K562 (cell line): ENCODE data around the gene YPEL1. TPM values are rescaled to one million over a fixed set of nuclear protein-coding genes. Genes with fewer than 3 reads are reported as not detected.

Experiments
- ARID4B ChIP-seq: sonication (generic); formaldehyde crosslinking; IDR thresholded peaks from 2 replicates; pipeline ENCODE4 v1.8.0; 2022; ENCODE audit warnings: mild to moderate bottlenecking, missing genetic modification reagents
- BMI1 ChIP-seq: fragments of 150-350 bp; IDR thresholded peaks from 2 replicates; pipeline ENCODE4 v1.6.1; 2014; ENCODE audit warnings: low read length
- CEBPG ChIP-seq, 3 experiments: fragments of 200-800 bp in 1 of 3; sonication (Bioruptor generic) in 1 of 3; sonication (generic) in 1 of 3; formaldehyde crosslinking in 1 of 3; IDR thresholded peaks in 2 of 3; conservative IDR thresholded peaks in 1 of 3; 2 replicates each; pipeline versions ENCODE4 v1.6.1 to v1.8.0; 2016 to 2022; ENCODE audit warnings: missing compliant biosample characterization in 2 of 3, missing genetic modification characterization in 2 of 3, mild to moderate bottlenecking in 1 of 3, missing genetic modification reagents in 1 of 3
- FOXA3 ChIP-seq, 2 experiments: fragments of 450-650 bp in 1 of 2; sonication (generic) in 1 of 2; formaldehyde crosslinking; IDR thresholded peaks in 1 of 2; conservative IDR thresholded peaks in 1 of 2; 2 replicates each; pipeline versions ENCODE4 v1.4.0 to v1.8.0; 2020 to 2022; ENCODE audit warnings: mild to moderate bottlenecking in 2 of 2, missing genetic modification reagents in 1 of 2
- GABPB1 ChIP-seq: sonication (generic); formaldehyde crosslinking; IDR thresholded peaks from 2 replicates; pipeline ENCODE4 v1.8.0; 2022; ENCODE audit warnings: mild to moderate bottlenecking, missing genetic modification reagents
- MAX ChIP-seq: sonication (generic); formaldehyde crosslinking; IDR thresholded peaks from 2 replicates; pipeline ENCODE4 v1.9.0; 2022; ENCODE audit warnings: mild to moderate bottlenecking, missing genetic modification reagents
- MCM2 ChIP-seq: fragments of 450-650 bp; IDR thresholded peaks from 2 replicates; pipeline ENCODE4 v1.6.1; 2017; ENCODE audit warnings: low read depth, mild to moderate bottlenecking
- MIER1 ChIP-seq: fragments of 450-650 bp; IDR thresholded peaks from 2 replicates; pipeline ENCODE4 v1.6.1; 2016; ENCODE audit warnings: antibody characterized with exemption, mild to moderate bottlenecking, low read depth
- MYNN ChIP-seq, 2 experiments: sonication (generic); formaldehyde crosslinking in 1 of 2; IDR thresholded peaks; 2 replicates each; pipeline versions ENCODE4 v1.5.0 to v1.6.1; 2016 to 2020; ENCODE audit warnings: antibody characterized with exemption in 1 of 2, missing genetic modification reagents in 1 of 2
- PBX2 ChIP-seq, 2 experiments: IDR thresholded peaks in 1 of 2; conservative IDR thresholded peaks in 1 of 2; 2 replicates each; pipeline ENCODE4 v1.6.1; 2016; ENCODE audit warnings: low read depth in 2 of 2, mild to moderate bottlenecking in 1 of 2, missing compliant biosample characterization in 1 of 2, missing genetic modification characterization in 1 of 2, moderate library complexity in 1 of 2
- PML ChIP-seq: IDR thresholded peaks from 2 replicates; pipeline ENCODE4 v1.6.1; 2012; ENCODE audit warnings: low read length, inconsistent platforms
- POLR2G ChIP-seq: fragments of 200-400 bp; formaldehyde crosslinking; IDR thresholded peaks from 2 replicates; pipeline ENCODE4 v1.6.1; 2017; ENCODE audit warnings: low read depth, mild to moderate bottlenecking, antibody characterized with exemption, low read length, moderate library complexity
- SAFB ChIP-seq: fragments of 200-400 bp; formaldehyde crosslinking; IDR thresholded peaks from 2 replicates; pipeline ENCODE4 v1.6.1; 2017; ENCODE audit warnings: low read depth, low read length, borderline replicate concordance
- TAF15 ChIP-seq: fragments of 200-400 bp; formaldehyde crosslinking; IDR thresholded peaks from 2 replicates; pipeline ENCODE4 v1.6.1; 2017; ENCODE audit warnings: mild to moderate bottlenecking, low read depth, low read length, moderate library complexity
- TFAP4 ChIP-seq: sonication (generic); formaldehyde crosslinking; IDR thresholded peaks from 2 replicates; pipeline ENCODE4 v1.8.0; 2022; ENCODE audit warnings: missing genetic modification reagents, mild to moderate bottlenecking, moderate library complexity, borderline replicate concordance
- USF1 ChIP-seq: sonication (generic); formaldehyde crosslinking; IDR thresholded peaks from 2 replicates; pipeline ENCODE4 v1.9.0; 2022; ENCODE audit warnings: mild to moderate bottlenecking, missing genetic modification reagents
- ZNF197 ChIP-seq: fragments of 200-800 bp; sonication (Bioruptor generic); IDR thresholded peaks from 2 replicates; pipeline ENCODE4 v1.6.1; 2016; ENCODE audit warnings: low read depth, missing genetic modification characterization, missing compliant biosample characterization
- polyA plus RNA-seq, 8 experiments: library from polyadenylated mRNA; depleted of rRNA in 4 of 8; stranded (reverse) in 5 of 8; unstranded in 3 of 8; fragments of >200 nt; fragmentation: Nextera tagmentation in 2 of 8; fragmentation: Illumina TruSeq in 1 of 8; extraction: Ambion mirVana in 2 of 8; extraction: Trizol in 1 of 8; gene quantifications; 2 replicates each; pipeline versions ENCODE4 v1.2.1 to v1.2.3, GENCODE V29; 2011 to 2014; ENCODE audit warnings: inconsistent platforms in 1 of 8, missing spikeins in 1 of 8
- total RNA-seq, 7 experiments: library from RNA; depleted of rRNA in 6 of 7; stranded (reverse); fragments of >200 nt in 6 of 7; fragmentation: Illumina TruSeq in 2 of 7; extraction: Trizol in 2 of 7; gene quantifications; 2 replicates each; pipeline versions ENCODE4 v1.2.1 to v1.2.3, GENCODE V29; 2011 to 2021; ENCODE audit warnings: low replicate concordance in 1 of 7

Gene YPEL1
- total and polyA plus RNA-seq, 9 of the 15 experiments (the other 6 are each of a cell fraction or from before 2014, with no cell fraction given) = 0.07 to 2.2 (median 0.46) TPM

- TF ChIP-seq MCM2 (no peak), USF1 (CRISPR knock-in tag) (peak; percentile 47), ZNF197 (no peak), SAFB (no peak), GABPB1 (peak; percentile 28; the same call in 1 of the 2 replicates), CEBPG (CRISPR knock-in tag; IDR thresholded peaks at IDR 0.05) (0 out of 2 replicates have a peak, but pooled peaks have one; percentile 35), CEBPG (tag; conservative IDR thresholded peaks at IDR 0.05 in 1 of 2, IDR thresholded peaks at IDR 0.05 in 1 of 2) (no peak), MYNN (IDR thresholded peaks at IDR 0.05) (peak; percentile 6; the same call in 1 of the 2 replicates), MYNN (CRISPR knock-in tag; IDR thresholded peaks at IDR 0.05) (no peak), FOXA3 (CRISPR knock-in tag; conservative IDR thresholded peaks at IDR 0.05 in 1 of 2, IDR thresholded peaks at IDR 0.05 in 1 of 2) (peak in 1 of 2 experiments; percentile 60; a peak in 1 of 4 replicates), PBX2 (CRISPR knock-in tag; IDR thresholded peaks at IDR 0.05; ENCODE audit: low read depth) (0 out of 2 replicates have a peak, but pooled peaks have one; percentile 33), PBX2 (tag; conservative IDR thresholded peaks at IDR 0.05; ENCODE audit: low read depth) (no peak), BMI1 (no peak), ARID4B (CRISPR knock-in tag) (peak; percentile 75), TFAP4 (peak; percentile 53; the same call in 1 of the 2 replicates), PML (no peak), MAX (peak; percentile 64; the same call in 1 of the 2 replicates), TAF15 (peak; percentile 48; the same call in 1 of the 2 replicates), POLR2G (peak; percentile 11; the same call in 1 of the 2 replicates), MIER1 (no peak)
Measured at GRCh38 chr22:21686193-21686608, 49.4 kb downstream of the YPEL1 start (continued).
